ENCODE data around the gene KIF1B.

GRCh38 chr1:10299151-10299550 is 88.8 kb downstream of the KIF1B start:
- TF ChIP-seq POLR2A (IDR thresholded peaks at IDR 0.05) (no peak), CTCF (IDR thresholded peaks at IDR 0.05) (no peak)

Measured in right lobe of liver (tissue), 4 donors.